Measurements from ENCODE around the gene PEA15.

Gene PEA15

GRCh38 chr1:160179336-160179735 lies 25.8 kb upstream of the PEA15 start:
- no peak for DNase-seq (ENCODE audit: low spot score)

- no peak for DNase-seq (ENCODE audit: low spot score)
These were observed 18.9 kb upstream of the PEA15 start for GRCh38 chr1:160186246-160186645.

GRCh38 chr1:160186729-160187128 lies 18.5 kb upstream of the PEA15 start:
- no peak for DNase-seq (ENCODE audit: low spot score)

GRCh38 chr1:160187407-160187806 lies 17.8 kb upstream of the PEA15 start:
- DNase-seq (ENCODE audit: low spot score): no peak

GRCh38 chr1:160188341-160188740 lies 16.8 kb upstream of the PEA15 start:
- no peak for DNase-seq (ENCODE audit: low spot score)

GRCh38 chr1:160189649-160190625 lies 15.2 kb upstream of the PEA15 start, which contains the start of gene CASQ1:
TSS of gene CASQ1 (plus strand) at chr1:160190575. CDS start at chr1:160190752, 177 bp downstream.
- DNase-seq (ENCODE audit: low spot score): no peak

- DNase-seq (ENCODE audit: low spot score): no peak
These were observed 13.4 kb upstream of the PEA15 start for GRCh38 chr1:160191756-160192155.

GRCh38 chr1:160192234-160192633 lies 12.9 kb upstream of the PEA15 start:
- no peak for DNase-seq (ENCODE audit: low spot score)

- DNase-seq (ENCODE audit: low spot score): peak; percentile 72
These were observed 11.9 kb upstream of the PEA15 start for GRCh38 chr1:160193091-160193819.

GRCh38 chr1:160193832-160194736 lies 11.1 kb upstream of the PEA15 start:
- no peak for DNase-seq (ENCODE audit: low spot score)

GRCh38 chr1:160194737-160195059 lies 10.5 kb upstream of the PEA15 start:
- DNase-seq (ENCODE audit: low spot score): no peak

- no peak for DNase-seq (ENCODE audit: low spot score)
These were observed 9.0 kb upstream of the PEA15 start for GRCh38 chr1:160196143-160196542.

GRCh38 chr1:160197231-160197630 lies 8.0 kb upstream of the PEA15 start:
- no peak for DNase-seq (ENCODE audit: low spot score)

GRCh38 chr1:160200786-160201185 lies 4.4 kb upstream of the PEA15 start:
- no peak for DNase-seq (ENCODE audit: low spot score)

GRCh38 chr1:160204526-160205241 lies 500 bp upstream of the PEA15 start:
- no peak for DNase-seq (ENCODE audit: low spot score)

GRCh38 chr1:160206036-160206389 lies 829 bp downstream of the PEA15 start:
- DNase-seq (ENCODE audit: low spot score): peak; percentile 37

- DNase-seq (ENCODE audit: low spot score): no peak
These were observed 1.4 kb downstream of the PEA15 start for GRCh38 chr1:160206421-160207117.

- no peak for DNase-seq (ENCODE audit: low spot score)
These were observed 2.0 kb downstream of the PEA15 start for GRCh38 chr1:160207118-160207650.

GRCh38 chr1:160207771-160208556 lies 2.8 kb downstream of the PEA15 start:
- DNase-seq (ENCODE audit: low spot score): no peak
